HG03565 (cell line): ENCODE measurements around the gene MAP2K5.

Experiments used
- ATAC-seq: cut with Tn5 transposase; IDR thresholded peaks from one replicate; pipeline ENCODE4 v1.9.1; 2021; ENCODE audit warnings: mild to moderate bottlenecking, moderate library complexity; ENCODE audit not compliant: unreplicated experiment

The MAP2K5 gene

GRCh38 chr15:67717776-67718175 is 175.3 kb downstream of the MAP2K5 start:
- no peak for ATAC-seq

DNA sequence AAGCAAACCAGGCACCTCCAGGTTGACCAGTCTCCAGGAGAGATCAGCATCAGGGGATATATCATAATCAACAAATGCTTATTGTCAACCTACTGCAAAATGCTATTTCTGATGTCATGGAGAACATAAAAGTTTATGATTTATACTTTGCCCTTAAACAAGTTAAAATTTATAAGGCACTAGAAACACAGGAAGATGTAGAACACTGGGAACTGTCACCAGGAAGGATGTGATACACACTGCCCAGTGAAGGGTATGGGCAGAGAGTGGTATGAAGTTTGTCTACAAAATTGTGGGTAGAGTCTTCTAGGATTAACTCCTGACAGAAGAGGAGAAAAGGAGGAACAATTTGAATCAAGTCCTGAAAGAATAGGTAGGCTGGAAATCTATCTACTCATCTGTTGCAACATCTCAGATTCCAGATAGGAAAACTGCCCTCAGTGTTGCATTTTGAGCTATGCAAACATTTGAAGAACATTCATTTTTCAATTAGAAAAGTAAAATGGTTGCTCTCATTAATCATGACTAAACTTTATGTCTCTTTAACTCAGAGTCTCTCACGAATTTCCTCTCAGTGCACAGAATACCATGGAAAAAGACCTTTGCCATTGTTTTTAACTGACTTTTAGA is 176.9 kb downstream of the MAP2K5 start:
- ATAC-seq = no peak

DNA sequence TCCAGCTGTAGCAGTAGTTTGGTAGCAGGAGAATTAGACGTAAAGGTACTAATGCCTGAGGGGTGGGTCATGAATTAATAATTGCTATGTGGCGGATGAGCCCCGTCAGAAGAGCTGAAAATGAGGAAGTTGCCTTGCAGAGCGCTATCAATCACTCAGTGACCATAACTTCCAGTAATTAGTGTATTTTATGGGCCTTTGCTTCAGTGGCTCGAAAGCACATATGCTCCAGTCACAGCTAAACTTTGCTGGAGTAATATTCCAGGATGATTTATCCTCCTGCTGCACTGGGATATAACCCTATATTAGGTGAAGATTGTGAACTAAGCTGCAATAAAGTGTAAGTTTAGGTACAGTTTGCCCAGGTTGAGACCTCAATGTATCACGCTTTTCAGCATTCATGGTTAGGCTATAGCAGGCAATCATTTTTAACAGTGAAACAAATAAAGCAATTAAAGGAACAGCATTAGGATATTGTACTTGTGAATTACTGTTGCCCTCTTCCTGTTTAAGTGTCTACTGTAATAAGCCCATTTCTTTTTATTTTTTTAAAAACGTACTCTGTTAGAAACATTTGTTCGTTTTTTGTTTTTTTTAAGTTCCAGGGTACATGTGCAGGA is 178.2 kb downstream of the MAP2K5 start:
- ATAC-seq = no peak

DNA sequence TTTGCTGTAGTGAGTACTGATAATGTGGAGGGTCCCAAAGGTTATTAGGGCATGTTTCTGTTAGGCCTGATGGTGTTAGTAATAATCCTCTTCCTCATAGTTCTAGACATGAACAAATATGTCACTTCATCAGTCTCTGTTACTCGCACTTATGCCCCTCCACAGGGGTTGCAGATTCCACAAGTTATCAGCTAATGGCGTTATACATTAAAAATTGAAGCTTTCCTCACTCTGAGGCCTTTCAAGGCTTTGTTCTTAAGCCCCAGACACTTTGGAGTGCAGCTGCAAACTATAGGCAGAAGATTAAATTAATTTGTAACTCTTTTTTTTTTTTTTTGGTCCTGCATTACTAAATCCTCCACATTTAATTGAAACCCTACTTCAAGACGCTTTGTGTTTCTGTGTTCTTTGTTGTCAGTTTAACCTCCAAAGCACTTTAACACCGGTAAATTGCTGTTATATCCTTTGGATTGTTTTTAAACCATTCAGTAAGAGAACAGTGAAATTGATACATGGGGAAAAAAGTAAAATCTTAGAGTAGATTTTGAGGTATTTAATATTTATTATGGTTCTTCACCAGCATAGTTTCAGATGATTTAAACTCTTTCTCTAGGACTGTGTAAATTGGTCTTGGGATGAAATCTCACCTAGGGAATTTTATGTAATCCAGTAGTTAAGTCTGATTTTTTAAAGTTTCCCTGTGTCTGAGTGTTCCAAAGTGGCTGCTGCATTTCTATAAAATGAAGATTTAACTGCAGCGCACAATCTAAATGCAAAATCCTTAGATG is 179.7 kb downstream of the MAP2K5 start:
- ATAC-seq = no peak

DNA sequence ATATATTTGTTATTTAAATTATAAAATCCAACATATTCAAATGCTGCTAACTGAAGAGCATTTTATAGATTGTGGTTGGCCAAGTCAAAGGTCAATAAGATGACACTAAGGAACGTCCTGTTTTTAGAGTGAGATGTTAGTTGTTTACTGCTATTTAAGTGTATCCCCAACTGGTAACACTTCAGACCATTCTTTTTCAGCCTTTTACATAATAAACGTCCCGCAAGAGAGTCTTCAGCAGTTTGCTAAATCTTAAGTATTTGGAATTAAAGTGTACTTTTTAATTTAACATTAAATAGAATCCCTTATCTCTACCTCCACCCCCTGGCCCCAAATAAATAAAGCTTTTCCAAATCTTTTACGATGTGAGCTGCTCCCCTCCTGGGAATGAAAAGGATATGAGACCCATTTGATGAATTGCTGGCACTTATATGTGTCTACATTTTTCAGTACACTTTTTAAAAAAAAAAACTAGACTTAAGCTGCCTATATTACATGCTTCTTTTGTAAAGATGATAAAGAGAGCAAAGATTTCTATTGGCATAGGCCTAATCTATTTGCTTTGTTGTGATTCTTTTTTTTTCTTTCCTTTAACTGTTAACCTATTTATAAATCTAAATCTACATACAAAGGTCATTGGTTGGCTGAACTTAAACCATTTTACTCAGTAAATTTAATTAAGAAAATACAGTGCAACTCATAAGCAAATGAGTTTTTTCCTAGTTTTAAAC is 181.0 kb downstream of the MAP2K5 start:
- ATAC-seq = no peak

DNA sequence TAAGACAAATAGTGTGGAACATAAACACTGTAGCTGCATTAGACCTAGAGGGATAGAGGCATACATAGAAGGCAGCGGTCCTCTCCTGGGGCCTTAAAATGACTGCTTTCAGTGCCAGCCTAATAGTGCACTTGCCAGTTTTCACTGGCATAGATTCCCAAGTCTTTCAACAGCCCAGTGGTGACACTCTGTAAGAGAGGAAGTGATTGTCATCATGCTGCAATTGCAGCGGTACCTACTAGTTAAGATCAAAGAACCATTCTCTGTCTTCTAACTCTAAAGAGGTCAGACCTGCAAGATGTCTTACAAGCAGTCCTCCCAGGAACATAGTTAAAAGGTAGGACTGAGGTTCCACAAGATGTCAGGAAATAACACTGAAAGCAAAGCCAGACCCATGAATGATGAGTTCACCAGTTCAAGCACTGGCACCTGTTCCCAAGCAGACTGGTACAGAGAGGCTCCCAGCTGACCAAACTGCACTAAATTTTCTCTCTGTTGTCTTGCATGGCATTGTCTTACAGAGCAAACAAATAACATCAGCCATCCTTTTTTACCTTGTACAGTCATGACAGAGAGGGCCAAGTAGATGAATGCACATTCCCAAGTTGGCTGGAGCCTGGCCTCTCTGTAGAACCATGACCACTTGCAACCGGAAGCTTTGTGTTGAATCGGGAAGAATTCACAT is 182.3 kb downstream of the MAP2K5 start:
- no peak for ATAC-seq

- ATAC-seq = no peak
Measured at GRCh38 chr15:67730135-67730534, 187.6 kb downstream of the MAP2K5 start.

- ATAC-seq = no peak
Measured at GRCh38 chr15:67731112-67731721, 188.7 kb downstream of the MAP2K5 start.

GRCh38 chr15:67732164-67732563 is 189.7 kb downstream of the MAP2K5 start:
- ATAC-seq = no peak

- no peak for ATAC-seq
Measured at GRCh38 chr15:67732671-67733374, 190.3 kb downstream of the MAP2K5 start.

DNA sequence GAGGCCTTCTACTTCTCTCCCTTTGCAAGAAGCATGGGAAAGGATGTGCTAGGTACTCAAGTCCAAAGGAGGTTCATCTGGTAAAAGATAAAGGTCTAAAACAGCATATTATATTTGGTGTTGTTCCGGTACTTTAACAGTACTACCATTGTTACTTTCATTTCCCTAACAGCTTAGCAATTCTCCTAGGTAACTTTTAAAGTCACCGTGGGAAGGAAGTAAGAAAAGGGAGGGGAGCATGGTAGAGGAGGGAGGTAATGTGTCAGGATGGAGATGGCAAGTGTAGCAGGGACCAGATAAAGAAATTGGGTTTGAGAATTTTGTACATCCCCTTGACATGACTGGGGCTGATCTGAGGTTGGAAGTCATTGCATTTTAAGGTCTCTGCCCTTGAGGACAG is 193.4 kb downstream of the MAP2K5 start:
- ATAC-seq = no peak

DNA sequence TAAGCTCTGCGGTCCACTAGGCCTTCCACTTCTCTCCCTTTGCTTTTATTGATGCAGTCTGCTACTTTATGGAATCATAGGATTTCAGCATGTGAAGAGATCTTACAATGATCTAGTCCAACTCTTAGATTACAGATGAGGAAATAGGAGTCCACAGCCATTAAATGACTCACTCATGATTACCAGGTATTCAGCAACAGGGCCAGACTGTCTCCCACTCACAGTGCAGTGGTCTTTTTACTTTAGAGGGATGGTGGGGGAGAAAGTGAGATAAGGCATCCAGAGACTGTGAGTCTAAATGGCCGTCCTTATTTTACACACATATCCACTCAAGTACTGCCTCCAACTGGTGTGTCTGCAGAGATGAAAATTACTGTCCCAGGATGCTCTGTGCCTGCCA is 194.3 kb downstream of the MAP2K5 start:
- no peak for ATAC-seq

DNA sequence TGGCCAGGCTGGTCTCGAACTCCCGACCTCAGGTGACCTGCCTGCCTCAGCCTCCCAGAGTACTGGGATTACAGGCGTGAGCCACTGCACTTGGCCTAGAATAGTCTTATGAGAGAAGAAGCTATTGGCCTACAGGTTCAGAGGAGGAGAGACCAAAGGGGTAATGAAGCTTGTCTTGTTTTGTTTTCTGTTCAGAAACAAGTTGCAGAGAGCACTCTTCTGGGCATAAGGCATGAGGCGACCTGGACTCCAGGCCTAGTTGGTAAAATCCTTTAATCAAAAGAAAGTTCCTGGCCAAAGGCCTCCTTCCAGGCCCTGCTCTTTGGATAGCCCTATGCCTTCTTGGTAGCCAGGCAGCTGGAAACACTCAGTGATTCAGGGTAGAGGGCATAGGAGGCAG is 195.6 kb downstream of the MAP2K5 start:
- ATAC-seq = no peak

- ATAC-seq = no peak
Measured at GRCh38 chr15:67740405-67740804, 197.9 kb downstream of the MAP2K5 start.

DNA sequence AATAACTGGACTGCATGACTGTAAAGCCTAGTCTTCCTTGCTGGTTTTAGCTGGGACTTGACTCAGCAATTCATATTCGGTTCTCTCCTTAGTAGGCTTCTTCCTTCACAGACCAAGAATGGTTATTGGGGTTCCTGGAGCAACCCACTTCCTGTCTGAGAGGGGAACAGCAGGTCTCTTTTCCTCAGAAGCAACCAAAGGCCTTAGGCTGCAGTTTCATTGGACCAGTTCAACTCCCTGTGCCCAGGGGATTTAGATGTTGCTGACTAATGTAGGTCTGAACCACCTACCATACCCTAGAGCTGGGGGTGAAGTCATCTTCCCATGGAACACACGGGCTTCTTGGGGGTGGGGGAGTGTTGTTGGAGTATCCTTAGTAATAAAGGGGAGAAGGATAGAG is 198.8 kb downstream of the MAP2K5 start:
- ATAC-seq = no peak

- no peak for ATAC-seq
Measured at GRCh38 chr15:67743558-67743957, 201.1 kb downstream of the MAP2K5 start.

DNA sequence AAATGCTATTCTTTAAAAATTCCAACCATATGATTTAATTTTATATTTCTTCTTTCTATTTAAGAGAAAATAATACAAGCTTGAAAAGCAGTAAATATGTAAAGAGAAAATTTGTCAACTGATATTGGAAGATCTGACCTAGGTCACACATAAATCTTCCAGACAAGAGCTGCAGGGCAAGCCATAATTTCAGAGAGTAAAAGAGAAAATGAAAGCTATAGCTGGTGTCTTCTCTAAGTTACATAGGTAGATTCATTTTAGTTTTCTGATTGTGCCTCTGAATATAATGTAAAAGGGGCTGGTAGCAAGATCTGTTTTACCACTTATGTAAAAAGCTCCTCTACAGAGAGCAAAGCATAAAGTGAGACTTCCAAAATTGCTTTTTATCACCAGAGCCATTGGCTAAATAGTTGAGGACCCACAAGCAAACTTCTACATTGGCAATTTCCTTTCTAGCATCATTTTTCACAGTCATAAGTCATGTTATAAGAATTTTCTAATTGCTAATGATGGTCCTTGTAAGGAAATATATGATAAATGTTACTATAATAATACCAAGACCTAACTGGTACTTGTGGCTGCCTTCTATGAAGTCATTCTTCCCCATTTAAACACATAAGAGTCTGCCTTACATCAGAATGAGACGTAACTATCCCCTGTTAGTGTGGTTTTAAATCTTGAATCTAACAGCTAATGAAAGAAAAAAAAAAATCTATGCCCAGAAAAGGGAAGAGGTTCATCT is 202.0 kb downstream of the MAP2K5 start:
- no peak for ATAC-seq

- ATAC-seq = no peak
Measured at GRCh38 chr15:67745073-67746006, 202.8 kb downstream of the MAP2K5 start.
